HG02970 (cell line): ENCODE data around the gene ABHD1.
A peak's percentile ranks its signal among the peaks of the same experiment; 100 is the strongest.
"Not testable (repeated sequence)": the region's sequence is repeated elsewhere in the genome, so short reads cannot be mapped to it uniquely, and the experiment has no call there.

Experiments used
- ATAC-seq: cut with Tn5 transposase; IDR thresholded peaks from one replicate; pipeline ENCODE4 v1.9.1; 2021; ENCODE audit warnings: mild to moderate bottlenecking, moderate library complexity, moderate number of reproducible peaks; ENCODE audit not compliant: unreplicated experiment, low FRiP score

ABHD1 gene

GRCh38 chr2:27123302-27124150, at the start of gene ABHD1:
Gene ABHD1, plus strand, starts transcription at chr2:27123815. Its CDS starts 134 bp downstream, at chr2:27123949.
- no peak for ATAC-seq

DNA sequence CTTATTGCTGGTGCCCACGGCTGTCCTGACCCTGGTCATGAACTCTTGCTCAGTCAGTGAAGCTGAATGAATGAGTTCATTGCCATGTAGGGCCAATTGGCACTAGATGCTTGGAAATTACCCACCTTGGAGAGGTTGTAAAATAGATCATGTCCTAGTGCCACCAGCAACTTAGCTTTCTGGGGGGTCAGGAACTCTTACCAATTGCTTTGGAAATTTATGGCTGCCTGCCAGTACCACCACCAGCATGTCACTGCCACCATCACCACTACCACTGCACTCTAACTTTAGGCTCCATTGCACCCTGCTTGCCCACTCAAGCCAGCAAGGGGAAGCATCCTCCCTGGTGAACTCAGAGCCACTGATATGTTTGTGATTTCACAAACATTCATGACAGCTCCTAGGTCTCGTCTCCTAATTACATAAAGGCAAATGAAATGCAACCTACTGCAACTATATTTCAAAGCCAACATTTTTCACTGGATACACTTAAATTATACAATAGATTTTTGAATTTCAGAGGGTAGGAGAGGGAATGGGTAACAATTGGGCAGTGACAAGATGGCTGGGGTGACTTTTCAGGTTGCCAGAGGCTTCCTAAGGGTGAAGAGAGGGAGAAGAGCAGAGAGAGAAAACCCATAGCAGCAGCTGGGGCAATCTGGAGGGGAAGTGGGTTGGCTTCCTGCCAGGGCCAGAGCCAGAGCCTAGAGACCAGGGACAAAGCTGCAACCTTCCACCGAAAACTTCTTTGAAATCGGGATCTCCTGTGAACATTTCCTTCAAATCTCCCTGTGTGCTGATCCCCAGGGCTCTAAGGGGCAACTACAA, 48.7 kb upstream of the ABHD1 start:
- no peak for ATAC-seq

DNA sequence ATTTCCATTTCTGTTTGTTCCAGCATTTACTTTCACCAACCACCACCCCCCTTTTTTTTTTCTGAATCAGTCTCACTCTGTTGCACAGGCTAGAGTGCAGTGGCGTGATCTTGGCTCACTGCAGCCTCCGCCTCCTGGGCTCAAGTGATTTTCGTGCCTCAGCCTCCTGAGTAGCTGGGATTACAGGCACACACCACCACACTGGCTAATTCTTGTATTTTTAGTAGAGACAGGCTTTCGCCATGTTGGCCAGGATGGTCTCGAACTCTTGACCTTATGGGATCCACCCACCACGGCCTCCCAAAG, 48.1 kb upstream of the ABHD1 start:
- not testable (repeated sequence) for ATAC-seq

DNA sequence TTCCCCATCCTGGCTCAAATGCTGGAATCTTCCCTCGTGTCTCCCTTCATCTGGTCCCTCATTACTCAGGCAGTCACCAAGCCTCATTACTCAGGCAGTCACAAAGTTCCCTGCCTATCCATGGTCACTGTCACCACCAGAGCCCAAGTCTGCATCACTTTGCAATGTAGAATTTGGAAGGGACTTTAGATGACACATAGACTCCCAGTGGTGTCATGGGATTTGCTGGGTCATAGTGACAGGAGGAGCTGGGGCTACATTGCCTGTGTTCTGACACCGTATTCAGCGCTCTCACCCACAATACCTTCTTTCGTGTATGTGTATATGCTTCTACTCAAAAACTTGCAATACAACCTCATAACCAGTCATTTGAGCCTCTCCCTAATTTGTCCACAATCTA, 47.3 kb upstream of the ABHD1 start:
- ATAC-seq: no peak

- ATAC-seq: no peak
These were observed 46.4 kb upstream of the ABHD1 start for GRCh38 chr2:27077231-27077630.

DNA sequence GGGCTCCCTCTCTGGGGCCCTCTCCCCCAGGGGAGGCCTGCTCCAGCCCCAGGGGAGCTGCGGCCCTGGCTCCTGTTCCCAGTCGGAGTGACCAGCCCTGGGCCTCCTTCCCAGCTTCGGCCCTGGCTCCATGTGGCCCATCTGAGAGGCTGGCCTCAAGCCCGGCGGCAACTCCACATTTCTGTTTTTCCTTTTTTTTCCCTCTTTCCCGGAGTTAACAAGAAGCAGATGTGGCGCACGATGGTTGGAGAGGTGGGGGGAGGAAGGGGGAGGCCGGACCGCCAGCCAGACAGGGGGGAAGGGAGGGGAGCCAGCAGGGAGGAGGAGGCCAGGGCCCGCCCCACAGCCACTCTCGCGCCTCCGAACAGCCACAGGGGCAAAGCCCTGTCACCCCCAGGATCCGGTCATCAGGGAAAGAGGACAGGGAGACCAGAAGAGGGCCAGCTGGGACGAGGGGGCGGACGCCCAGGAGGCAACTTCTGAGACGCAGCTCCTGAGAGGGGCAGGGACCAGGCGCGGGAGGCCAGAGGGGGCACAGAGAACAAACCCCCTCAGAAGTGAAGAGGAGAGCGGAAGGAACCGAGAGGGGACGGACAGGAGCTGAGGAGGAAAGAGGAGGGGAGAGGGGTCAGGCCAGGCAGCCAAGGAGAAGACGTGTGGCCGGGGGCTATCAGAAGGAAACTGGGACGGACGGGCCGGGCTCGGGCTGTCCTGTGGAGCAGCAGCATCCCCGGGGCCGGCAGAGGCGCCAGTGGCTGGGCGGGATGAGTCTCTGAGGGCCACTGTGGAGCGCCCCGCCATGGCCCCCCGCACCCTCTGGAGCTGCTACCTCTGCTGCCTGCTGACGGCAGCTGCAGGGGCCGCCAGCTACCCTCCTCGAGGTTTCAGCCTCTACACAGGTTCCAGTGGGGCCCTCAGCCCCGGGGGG, 45.1 kb upstream of the ABHD1 start, which contains the start of gene EMILIN1:
EMILIN1 (plus strand) TSS at position 349 of the 928 bp plus-strand sequence; CDS start at position 800, 451 bp downstream.
- ATAC-seq: no peak

- ATAC-seq: no peak
These were observed 44.1 kb upstream of the ABHD1 start for GRCh38 chr2:27079233-27080139.

- no peak for ATAC-seq
These were observed 43.5 kb upstream of the ABHD1 start for GRCh38 chr2:27080140-27080469.

DNA sequence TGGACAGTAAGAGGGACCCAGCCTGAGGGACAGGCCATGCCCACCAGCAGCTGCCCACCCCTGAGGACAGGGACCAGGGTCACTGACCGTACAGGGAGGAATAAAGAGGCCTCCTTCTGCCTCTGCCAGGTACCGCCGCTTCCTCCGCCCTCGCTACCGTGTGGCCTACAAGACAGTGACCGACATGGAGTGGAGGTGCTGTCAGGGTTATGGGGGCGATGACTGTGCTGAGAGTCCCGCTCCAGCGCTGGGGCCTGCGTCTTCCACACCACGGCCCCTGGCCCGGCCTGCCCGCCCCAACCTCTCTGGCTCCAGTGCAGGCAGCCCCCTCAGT, 43.0 kb upstream of the ABHD1 start:
- no peak for ATAC-seq

DNA sequence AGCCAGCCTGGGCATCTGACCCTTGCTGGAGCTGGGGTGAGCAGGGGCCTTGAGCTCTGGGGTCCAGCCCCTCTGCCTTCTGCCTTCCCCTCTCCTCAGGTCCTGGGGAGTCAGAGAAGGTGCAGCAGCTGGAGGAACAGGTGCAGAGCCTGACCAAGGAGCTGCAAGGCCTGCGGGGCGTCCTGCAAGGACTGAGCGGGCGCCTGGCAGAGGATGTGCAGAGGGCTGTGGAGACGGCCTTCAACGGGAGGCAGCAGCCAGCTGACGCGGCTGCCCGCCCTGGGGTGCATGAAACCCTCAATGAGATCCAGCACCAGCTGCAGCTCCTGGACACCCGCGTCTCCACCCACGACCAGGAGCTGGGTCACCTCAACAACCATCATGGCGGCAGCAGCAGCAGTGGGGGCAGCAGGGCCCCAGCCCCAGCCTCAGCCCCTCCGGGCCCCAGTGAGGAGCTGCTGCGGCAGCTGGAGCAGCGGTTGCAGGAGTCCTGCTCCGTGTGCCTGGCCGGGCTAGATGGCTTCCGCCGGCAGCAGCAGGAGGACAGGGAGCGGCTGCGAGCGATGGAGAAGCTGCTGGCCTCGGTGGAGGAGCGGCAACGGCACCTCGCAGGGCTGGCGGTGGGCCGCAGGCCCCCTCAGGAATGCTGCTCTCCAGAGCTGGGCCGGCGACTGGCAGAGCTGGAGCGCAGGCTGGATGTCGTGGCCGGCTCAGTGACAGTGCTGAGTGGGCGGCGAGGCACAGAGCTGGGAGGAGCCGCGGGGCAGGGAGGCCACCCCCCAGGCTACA, 41.4 kb upstream of the ABHD1 start:
- no peak for ATAC-seq

GRCh38 chr2:27082773-27083409, 40.7 kb upstream of the ABHD1 start:
- no peak for ATAC-seq

- no peak for ATAC-seq
These were observed 40.0 kb upstream of the ABHD1 start for GRCh38 chr2:27083410-27084296.

DNA sequence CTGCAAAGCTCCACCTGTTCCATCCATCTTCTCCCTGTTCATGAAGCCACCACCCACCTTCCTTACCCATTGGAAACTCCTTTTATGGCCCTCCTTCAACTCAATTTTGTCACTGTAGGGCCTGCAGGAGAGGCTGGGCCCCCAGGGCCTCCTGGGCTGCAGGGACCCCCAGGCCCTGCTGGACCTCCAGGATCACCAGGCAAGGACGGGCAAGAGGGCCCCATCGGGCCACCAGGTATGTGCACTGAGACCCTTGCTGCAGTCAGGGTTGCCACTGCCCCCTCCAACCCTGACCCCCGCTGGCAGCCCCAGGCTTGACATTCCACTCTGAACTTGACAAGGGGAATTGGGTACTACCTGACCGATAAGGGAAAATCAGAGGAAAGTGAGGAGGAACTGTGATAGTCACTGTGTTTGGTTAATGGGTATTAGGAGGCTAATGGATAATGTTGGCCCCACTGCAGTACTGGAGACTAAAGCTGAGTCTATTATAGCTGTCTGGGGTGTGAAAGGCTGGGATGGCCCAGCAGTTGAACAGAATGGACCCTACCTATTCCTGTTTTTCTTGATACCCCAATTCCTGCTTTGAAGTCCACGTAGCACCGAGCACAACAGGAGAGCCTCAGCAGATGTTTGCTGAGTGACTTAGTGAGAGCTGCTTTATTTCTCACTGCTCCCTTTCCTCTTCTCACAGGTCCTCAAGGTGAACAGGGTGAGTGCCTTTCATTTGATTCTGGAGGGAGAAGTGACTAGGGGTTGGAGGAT, 39.1 kb upstream of the ABHD1 start:
- no peak for ATAC-seq

- no peak for ATAC-seq
These were observed 38.4 kb upstream of the ABHD1 start for GRCh38 chr2:27085062-27085672.

- peak; percentile 11 for ATAC-seq
These were observed 37.9 kb upstream of the ABHD1 start for GRCh38 chr2:27085673-27086089.

DNA sequence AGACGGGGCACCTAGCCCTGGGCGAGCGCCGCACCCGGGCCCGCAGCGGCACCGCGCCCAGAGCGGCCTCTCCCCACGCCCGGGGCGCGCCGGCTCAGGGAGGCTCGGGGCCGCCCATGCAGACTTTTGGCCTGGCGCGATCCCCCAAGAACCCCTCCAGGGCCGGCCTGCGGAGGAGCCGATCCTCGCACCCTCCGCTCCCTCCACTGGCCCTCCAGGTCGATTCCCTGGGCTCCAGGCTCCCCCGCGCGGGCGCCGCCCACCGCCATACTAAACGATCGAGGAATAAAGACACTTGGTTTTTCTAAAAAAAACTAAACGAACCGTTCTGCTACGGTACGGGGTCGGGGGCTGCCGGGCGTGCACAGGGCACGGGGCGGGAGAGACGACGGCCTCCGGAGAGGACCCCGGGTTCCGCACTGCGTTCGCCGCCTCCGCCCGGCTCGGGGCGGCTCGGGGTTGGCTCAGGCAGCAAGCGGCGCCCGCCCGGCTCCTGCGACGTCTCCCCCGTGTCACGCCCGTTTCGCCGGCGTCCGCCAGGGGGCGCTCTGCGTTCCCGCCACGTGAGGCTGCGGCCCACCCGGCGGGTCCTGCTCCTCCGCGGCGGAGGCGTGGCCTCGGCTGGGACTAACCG, 37.4 kb upstream of the ABHD1 start:
- ATAC-seq: peak; percentile 72
